Osteoblast (primary cell): ENCODE measurements around the gene DDX56. TPM values are rescaled to one million over a fixed set of nuclear protein-coding genes. Genes with fewer than 3 reads are reported as not detected.

Experiments used
- DNase-seq: peaks from one replicate; pipeline ENCODE4 v3.0.0; 2011; ENCODE audit warnings: low spot score, mixed read lengths; ENCODE audit not compliant: insufficient read length; ENCODE audit errors: missing footprints
- H2AFZ ChIP-seq: 2 replicates; pipeline ENCODE4 v1.6.0; 2011; ENCODE audit warnings: mild to moderate bottlenecking, low read length
- H3K27ac ChIP-seq: 2 replicates; pipeline ENCODE4 v1.5.1; 2011; ENCODE audit warnings: mild to moderate bottlenecking, low read depth, low read length, moderate library complexity
- H3K27me3 ChIP-seq: 2 replicates; pipeline ENCODE4 v1.6.0; 2012; ENCODE audit warnings: mild to moderate bottlenecking, control low read depth, inconsistent platforms, low read length, moderate library complexity; ENCODE audit not compliant: insufficient read depth
- H3K36me3 ChIP-seq: 2 replicates; pipeline ENCODE4 v1.5.1; 2011; ENCODE audit warnings: mild to moderate bottlenecking, low read length, control low read depth, moderate library complexity; ENCODE audit not compliant: insufficient read depth
- H3K4me1 ChIP-seq: 2 replicates; pipeline ENCODE4 v1.5.1; 2011; ENCODE audit warnings: mild to moderate bottlenecking, low read length, control low read depth, moderate library complexity; ENCODE audit not compliant: insufficient read depth
- H3K4me2 ChIP-seq: 2 replicates; pipeline ENCODE4 v1.6.0; 2011; ENCODE audit warnings: mild to moderate bottlenecking, low read length; ENCODE audit not compliant: insufficient read depth
- H3K4me3 ChIP-seq: fragments of 200-600 bp; sonication (generic); 3 replicates; pipeline ENCODE4 v1.5.1; 2012; ENCODE audit warnings: mild to moderate bottlenecking, low read length, inconsistent platforms; ENCODE audit not compliant: insufficient read depth
- H3K79me2 ChIP-seq: 2 replicates; pipeline ENCODE4 v1.6.0; 2012; ENCODE audit warnings: mild to moderate bottlenecking, low read length, control low read depth, inconsistent platforms; ENCODE audit not compliant: insufficient read depth
- H3K9me3 ChIP-seq: 2 replicates; pipeline ENCODE4 v1.5.1; 2011; ENCODE audit warnings: low read depth, low read length, control low read depth
- H4K20me1 ChIP-seq: 2 replicates; pipeline ENCODE4 v1.6.0; 2012; ENCODE audit warnings: mild to moderate bottlenecking, low read length, control low read depth; ENCODE audit not compliant: insufficient read depth
- CTCF ChIP-seq: IDR thresholded peaks from 2 replicates; pipeline ENCODE4 v1.5.1; 2011; ENCODE audit warnings: mild to moderate bottlenecking, low read depth, low read length, moderate library complexity; ENCODE audit errors: extremely low read depth
- total RNA-seq: library from RNA; depleted of rRNA; stranded (reverse); fragments of >200 nt; gene quantifications from 2 replicates; pipeline ENCODE4 v1.2.3, GENCODE V29; 2012

The DDX56 gene
- total RNA-seq, 1 donor: 34.7 TPM

GRCh38 chr7:44621034-44621749 lies 47.5 kb upstream of the DDX56 start:
- Histone ChIP-seq H3K4me2 (no peak overlapping the region), H2AFZ (no peak overlapping the region)

GRCh38 chr7:44618753-44619152 lies 45.0 kb upstream of the DDX56 start:
- Histone ChIP-seq H2AFZ (no peak overlapping the region), H3K4me2 (no peak overlapping the region), H3K4me3 (no peak overlapping the region), H3K36me3 (peaks cover 2% of the 10 kb centered on the region), H3K27ac (no peak overlapping the region), H3K4me1 (peaks cover 34% of the 10 kb centered on the region), H3K9me3 (no peaks in the 10 kb centered on the region), H3K79me2 (peaks cover 94% of the 10 kb centered on the region), H3K27me3 (no peaks in the 10 kb centered on the region), H4K20me1 (peaks cover 8% of the 10 kb centered on the region)
- no peak for DNase-seq
- TF ChIP-seq CTCF: no peak

More at GRCh38 chr7:44621034-44621749, 47.5 kb upstream of the DDX56 start:
- peak; percentile 57 for DNase-seq
- Histone ChIP-seq H3K27ac (peak overlapping the region; percentile 42), H3K27me3 (no peaks in the 10 kb centered on the region), H3K36me3 (peaks cover 19% of the 10 kb centered on the region), H3K79me2 (peaks cover 94% of the 10 kb centered on the region), H4K20me1 (peaks cover 8% of the 10 kb centered on the region), H3K4me3 (no peak overlapping the region), H3K4me1 (peaks cover 29% of the 10 kb centered on the region), H3K9me3 (no peaks in the 10 kb centered on the region)
- TF ChIP-seq CTCF: no peak

- no peak for TF ChIP-seq CTCF
- H2AFZ ChIP-seq: peak overlapping the region; percentile 35
- H3K4me1 ChIP-seq: peaks cover 34% of the 10 kb centered on the region
- peak overlapping the region; percentile 55 for H3K4me2 ChIP-seq
- peaks cover 7% of the 10 kb centered on the region for H4K20me1 ChIP-seq
- peaks cover 95% of the 10 kb centered on the region for H3K79me2 ChIP-seq
- H3K36me3 ChIP-seq: peaks cover 2% of the 10 kb centered on the region
- no peak for DNase-seq
- no peaks in the 10 kb centered on the region for H3K27me3 ChIP-seq
- H3K4me3 ChIP-seq: no peak overlapping the region
- peak overlapping the region; percentile 71 for H3K27ac ChIP-seq
- no peaks in the 10 kb centered on the region for H3K9me3 ChIP-seq
These were observed 44.3 kb upstream of the DDX56 start for GRCh38 chr7:44618045-44618444.

GRCh38 chr7:44617225-44617890 lies 43.6 kb upstream of the DDX56 start:
- H3K36me3 ChIP-seq: peaks cover 2% of the 10 kb centered on the region
- H3K9me3 ChIP-seq: no peaks in the 10 kb centered on the region
- H3K27ac ChIP-seq: peak overlapping the region; percentile 71
- peak overlapping the region; percentile 35 for H2AFZ ChIP-seq
- H3K27me3 ChIP-seq: no peaks in the 10 kb centered on the region
- H4K20me1 ChIP-seq: no peaks in the 10 kb centered on the region
- H3K4me1 ChIP-seq: peaks cover 28% of the 10 kb centered on the region
- H3K4me2 ChIP-seq: peak overlapping the region; percentile 55
- H3K79me2 ChIP-seq: peaks cover 95% of the 10 kb centered on the region
- no peak for TF ChIP-seq CTCF
- peak; percentile 36 for DNase-seq
- H3K4me3 ChIP-seq: peak overlapping the region; percentile 0
